ENCODE data around the gene KANSL1.
"Not testable (repeated sequence)": the region's sequence is repeated elsewhere in the genome, so short reads cannot be mapped to it uniquely, and the experiment has no call there.

Gene KANSL1

GRCh38 chr17:46020023-46020761 is 173.0 kb downstream of the KANSL1 start:
- no peak for TF ChIP-seq POLR2A (IDR thresholded peaks at IDR 0.05; ENCODE audit: low read depth, low read length)
- TF ChIP-seq TAF1 (IDR thresholded peaks at IDR 0.05; ENCODE audit: borderline replicate concordance, low read depth, low read length): 0 out of 2 replicates have a peak, but pooled peaks have one; percentile 23
- TF ChIP-seq POLR2AphosphoS5 (IDR thresholded peaks at IDR 0.05; ENCODE audit: low read depth, low read length): 0 out of 2 replicates have a peak, but pooled peaks have one; percentile 22
- DNase-seq (ENCODE audit: insufficient read length) (no peak), FAIRE-seq (peak; percentile 60)

- not testable (repeated sequence) for DNase-seq (ENCODE audit: insufficient read length); FAIRE-seq
Measured at GRCh38 chr17:46019408-46019925, 173.8 kb downstream of the KANSL1 start.

GRCh38 chr17:46013502-46014165 is 179.6 kb downstream of the KANSL1 start:
- FAIRE-seq (no peak), DNase-seq (ENCODE audit: insufficient read length) (no peak)

GRCh38 chr17:46013127-46013501 is 180.1 kb downstream of the KANSL1 start:
- DNase-seq (ENCODE audit: insufficient read length) (no peak), FAIRE-seq (no peak)
- TF ChIP-seq TAF1 (IDR thresholded peaks at IDR 0.05; ENCODE audit: borderline replicate concordance, low read depth, low read length) (no peak), POLR2AphosphoS5 (IDR thresholded peaks at IDR 0.05; ENCODE audit: low read depth, low read length) (no peak), POLR2A (IDR thresholded peaks at IDR 0.05; ENCODE audit: low read depth, low read length) (no peak)

More at GRCh38 chr17:46013502-46014165, 179.6 kb downstream of the KANSL1 start:
- TF ChIP-seq TAF1 (IDR thresholded peaks at IDR 0.05; ENCODE audit: borderline replicate concordance, low read depth, low read length): no peak
- no peak for TF ChIP-seq POLR2A (IDR thresholded peaks at IDR 0.05; ENCODE audit: low read depth, low read length)
- TF ChIP-seq POLR2AphosphoS5 (IDR thresholded peaks at IDR 0.05; ENCODE audit: low read depth, low read length): no peak

- TF ChIP-seq POLR2A (IDR thresholded peaks at IDR 0.05; ENCODE audit: low read depth, low read length) (no peak), POLR2AphosphoS5 (IDR thresholded peaks at IDR 0.05; ENCODE audit: low read depth, low read length) (no peak), TAF1 (IDR thresholded peaks at IDR 0.05; ENCODE audit: borderline replicate concordance, low read depth, low read length) (no peak)
- FAIRE-seq (no peak), DNase-seq (ENCODE audit: insufficient read length) (no peak)
Measured at GRCh38 chr17:46012506-46013079, 180.6 kb downstream of the KANSL1 start.

GRCh38 chr17:46011711-46012505 is 181.3 kb downstream of the KANSL1 start:
- TF ChIP-seq POLR2A (IDR thresholded peaks at IDR 0.05; ENCODE audit: low read depth, low read length) (no peak), POLR2AphosphoS5 (IDR thresholded peaks at IDR 0.05; ENCODE audit: low read depth, low read length) (no peak), TAF1 (IDR thresholded peaks at IDR 0.05; ENCODE audit: borderline replicate concordance, low read depth, low read length) (no peak)
- DNase-seq (ENCODE audit: insufficient read length) (no peak), FAIRE-seq (no peak)

- TF ChIP-seq POLR2A (IDR thresholded peaks at IDR 0.05; ENCODE audit: low read depth, low read length): no peak
- TF ChIP-seq TAF1 (IDR thresholded peaks at IDR 0.05; ENCODE audit: borderline replicate concordance, low read depth, low read length): no peak
- TF ChIP-seq POLR2AphosphoS5 (IDR thresholded peaks at IDR 0.05; ENCODE audit: low read depth, low read length): no peak
- FAIRE-seq (no peak), DNase-seq (ENCODE audit: insufficient read length) (no peak)
Measured at GRCh38 chr17:46010597-46011186, 182.5 kb downstream of the KANSL1 start.

GRCh38 chr17:46009681-46010596 is 183.3 kb downstream of the KANSL1 start:
- no peak for TF ChIP-seq TAF1 (IDR thresholded peaks at IDR 0.05; ENCODE audit: borderline replicate concordance, low read depth, low read length)
- no peak for TF ChIP-seq POLR2A (IDR thresholded peaks at IDR 0.05; ENCODE audit: low read depth, low read length)
- TF ChIP-seq POLR2AphosphoS5 (IDR thresholded peaks at IDR 0.05; ENCODE audit: low read depth, low read length): no peak
- DNase-seq (ENCODE audit: insufficient read length) (no peak), FAIRE-seq (no peak)

- DNase-seq (ENCODE audit: insufficient read length) (no peak), FAIRE-seq (no peak)
- TF ChIP-seq POLR2AphosphoS5 (IDR thresholded peaks at IDR 0.05; ENCODE audit: low read depth, low read length): no peak
- TF ChIP-seq TAF1 (IDR thresholded peaks at IDR 0.05; ENCODE audit: borderline replicate concordance, low read depth, low read length): no peak
- no peak for TF ChIP-seq POLR2A (IDR thresholded peaks at IDR 0.05; ENCODE audit: low read depth, low read length)
Measured at GRCh38 chr17:46008591-46008990, 184.6 kb downstream of the KANSL1 start.

- no peak for FAIRE-seq
- DNase-seq (ENCODE audit: insufficient read length): no peak
- no peak for TF ChIP-seq TAF1 (IDR thresholded peaks at IDR 0.05; ENCODE audit: borderline replicate concordance, low read depth, low read length)
- TF ChIP-seq POLR2A (IDR thresholded peaks at IDR 0.05; ENCODE audit: low read depth, low read length): no peak
- no peak for TF ChIP-seq POLR2AphosphoS5 (IDR thresholded peaks at IDR 0.05; ENCODE audit: low read depth, low read length)
Measured at GRCh38 chr17:46007461-46007965, 185.7 kb downstream of the KANSL1 start.

GRCh38 chr17:46006082-46006481 is 187.1 kb downstream of the KANSL1 start:
- DNase-seq (ENCODE audit: insufficient read length); FAIRE-seq: not testable (repeated sequence)
